ENCODE measurements around the gene C19orf85.
"Not testable (repeated sequence)": the region's sequence is repeated elsewhere in the genome, so short reads cannot be mapped to it uniquely, and the experiment has no call there.

C19orf85 gene

GRCh38 chr19:55464662-55465054, at the start of gene C19orf85:
Gene C19orf85 (minus strand): TSS chr19:55464751. CDS start chr19:55464554, 197 bp downstream.
- intact Hi-C loops (cut with DNase I), result loop anchor here (5.0 kb wide), 2 partner anchors 38 to 77 kb away; partner anchors contain the start of gene RPL28
- no peak for DNase-seq

DNA sequence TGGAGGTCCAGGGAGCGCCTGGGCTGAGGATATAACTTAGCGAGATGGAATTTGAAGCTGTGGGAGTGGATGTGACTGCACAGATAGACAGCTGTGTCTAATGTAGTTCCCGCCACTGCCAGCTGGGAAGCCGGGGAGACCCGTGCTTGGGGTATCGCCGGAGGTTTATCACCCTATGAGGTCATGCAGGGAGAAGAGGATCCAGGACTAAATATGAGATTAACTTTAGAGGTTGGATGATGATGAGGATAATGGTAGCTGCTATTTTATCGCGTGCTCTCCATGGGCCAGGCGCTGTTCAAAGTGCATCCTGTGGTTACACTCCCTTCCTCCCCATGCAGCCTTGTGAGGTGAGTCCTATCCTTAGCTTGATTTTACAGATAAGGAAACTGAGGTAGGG, 43.6 kb upstream of the C19orf85 start:
- DNase-seq, result peak in 1 of 10 donors; percentile 32
- intact Hi-C loops (cut with DNase I), result no loop called here

DNA sequence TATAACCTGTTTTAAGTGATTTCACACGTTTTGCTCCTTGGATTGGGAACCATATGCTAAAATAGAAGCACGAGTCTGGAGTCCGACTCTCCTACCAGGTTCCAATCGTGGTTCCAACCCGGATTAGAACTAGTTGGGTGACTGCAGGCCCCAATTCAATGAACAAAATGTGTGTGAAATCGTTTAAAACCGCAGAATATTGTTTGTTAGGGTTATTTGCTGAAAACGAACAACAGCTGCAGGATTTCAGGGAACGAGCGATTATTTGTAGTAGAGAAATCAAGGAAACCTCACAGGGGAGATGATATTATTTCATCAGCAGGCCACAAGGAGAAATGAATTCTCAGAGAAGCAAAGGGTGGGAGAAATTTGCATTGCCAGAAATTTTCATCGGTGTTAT, 40.4 kb upstream of the C19orf85 start:
- intact Hi-C loops (cut with DNase I), result loop anchor here (1.0 to 5.0 kb wide), 2 partner anchors 38 to 364 kb away; no protein-coding TSS in a partner anchor
- no peak for DNase-seq

DNA sequence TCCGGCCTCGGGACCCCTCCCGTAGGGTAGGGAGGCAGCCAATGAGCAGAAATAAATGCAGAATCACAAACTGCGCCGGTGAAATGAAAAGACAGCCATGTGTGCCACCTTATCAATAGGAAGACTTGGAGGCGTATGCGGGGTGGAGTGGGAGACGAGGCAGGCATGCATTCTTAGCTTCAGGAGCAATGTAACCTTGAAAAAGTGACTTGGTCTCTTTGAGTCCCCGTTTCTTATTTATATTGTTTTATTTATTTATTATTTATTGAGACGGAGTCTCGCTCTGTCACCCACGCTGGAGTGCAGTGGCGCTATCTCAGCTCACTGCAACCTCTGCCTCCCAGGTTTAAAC, 39.7 kb upstream of the C19orf85 start:
- no peak for DNase-seq
- intact Hi-C loops (cut with DNase I), result loop anchor here (1.0 to 5.0 kb wide), 2 partner anchors 37 to 363 kb away; no protein-coding TSS in a partner anchor

GRCh38 chr19:55503502-55504251, 39.1 kb upstream of the C19orf85 start:
- peak; percentile 90 to 99 (median 94) for DNase-seq
- intact Hi-C loops (cut with DNase I), result loop anchor here (1.0 to 5.0 kb wide), 2 partner anchors 36 to 362 kb away; no protein-coding TSS in a partner anchor

DNA sequence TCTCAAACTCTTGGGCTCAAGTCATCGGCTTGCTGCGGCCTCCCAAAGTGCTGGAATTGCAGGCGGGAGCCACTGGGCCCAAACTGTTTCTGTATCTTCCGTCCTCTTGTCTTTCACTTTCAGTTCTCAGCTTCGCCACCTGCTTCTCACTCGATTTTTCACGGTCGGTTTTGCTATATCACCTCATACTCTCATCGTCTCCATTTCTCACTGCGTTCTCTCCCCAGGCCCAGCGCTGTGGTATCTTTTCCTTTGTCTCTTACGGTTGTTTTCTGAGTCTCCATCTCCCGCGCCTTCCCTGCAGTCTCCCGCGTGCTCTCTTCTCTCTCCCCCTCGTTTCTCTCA, 38.6 kb upstream of the C19orf85 start:
- DNase-seq, result peak in 1 of 10 donors; percentile 35
- intact Hi-C loops (cut with DNase I), result loop anchor here (5.0 kb wide), 1 partner anchor 36 kb away; no protein-coding TSS in a partner anchor

- intact Hi-C loops (cut with DNase I), result loop anchor here (5.0 kb wide), 1 partner anchor 35 kb away; no protein-coding TSS in a partner anchor
Observed at GRCh38 chr19:55502197-55502952, 37.8 kb upstream of the C19orf85 start.

DNA sequence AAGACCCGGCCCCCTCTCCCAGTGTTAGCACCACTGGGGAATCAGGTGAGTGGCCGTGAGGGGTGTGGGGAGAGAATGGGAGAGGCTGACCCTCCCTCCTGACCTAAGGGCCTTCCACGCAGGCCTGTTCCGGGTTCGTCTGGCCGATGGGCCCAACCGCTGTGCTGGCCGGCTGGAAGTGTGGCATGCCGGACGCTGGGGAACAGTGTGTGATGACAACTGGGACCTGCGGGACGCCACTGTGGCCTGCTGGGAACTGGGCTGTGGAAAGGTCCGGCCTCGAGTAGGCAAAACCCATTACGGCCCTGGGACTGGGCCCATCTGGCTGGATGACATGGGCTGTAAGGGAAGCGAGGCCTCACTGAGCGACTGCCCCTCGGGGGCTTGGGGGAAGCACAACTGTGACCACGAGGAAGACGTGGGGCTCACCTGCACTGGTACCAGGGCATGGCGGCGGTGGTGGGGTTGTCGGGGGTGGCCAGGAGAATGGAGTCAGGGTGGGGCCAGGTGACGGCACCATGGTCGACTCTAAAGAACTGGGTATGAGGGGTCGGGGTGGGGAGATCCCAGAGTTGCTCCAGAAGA, 35.9 kb upstream of the C19orf85 start:
- DNase-seq, result peak in 2 of 10 donors; percentile 43 to 49
- intact Hi-C loops (cut with DNase I), result loop anchor here (5.0 kb wide), 1 partner anchor 33 kb away; no protein-coding TSS in a partner anchor

More at GRCh38 chr19:55502197-55502952, 37.8 kb upstream of the C19orf85 start:
- DNase-seq, result peak in 1 of 10 donors; percentile 14

- intact Hi-C loops (cut with DNase I), result no loop called here
- DNase-seq, result no peak
Observed at GRCh38 chr19:55498246-55498840, 33.8 kb upstream of the C19orf85 start.

DNA sequence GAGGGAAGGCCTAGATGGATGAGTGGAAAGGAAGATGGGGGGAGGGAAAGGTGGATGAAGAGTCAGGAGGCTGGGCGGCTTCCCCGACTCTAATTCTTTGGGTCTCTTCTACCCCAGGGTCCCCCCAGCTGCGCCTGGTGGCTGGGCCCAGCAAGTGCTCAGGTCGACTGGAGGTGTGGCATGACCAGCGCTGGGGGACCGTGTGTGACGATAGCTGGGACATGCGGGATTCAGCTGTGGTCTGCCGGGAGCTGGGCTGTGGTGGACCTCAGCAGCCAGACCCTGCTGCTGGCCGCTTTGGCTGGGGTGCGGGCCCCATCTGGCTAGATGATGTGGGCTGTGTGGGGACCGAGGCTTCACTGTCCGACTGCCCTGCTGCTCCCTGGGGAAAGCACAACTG, 33.2 kb upstream of the C19orf85 start:
- peak in 2 of 10 donors; percentile 35 to 53 for DNase-seq
- intact Hi-C loops (cut with DNase I), result no loop called here

- DNase-seq, result peak in 1 of 10 donors; percentile 35
- intact Hi-C loops (cut with DNase I), result not testable (repeated sequence)
Observed at GRCh38 chr19:55496820-55497219, 32.3 kb upstream of the C19orf85 start.

GRCh38 chr19:55495646-55496349, 31.2 kb upstream of the C19orf85 start:
- DNase-seq, result peak in 2 of 10 donors; percentile 10 to 20
- intact Hi-C loops (cut with DNase I), result no loop called here

DNA sequence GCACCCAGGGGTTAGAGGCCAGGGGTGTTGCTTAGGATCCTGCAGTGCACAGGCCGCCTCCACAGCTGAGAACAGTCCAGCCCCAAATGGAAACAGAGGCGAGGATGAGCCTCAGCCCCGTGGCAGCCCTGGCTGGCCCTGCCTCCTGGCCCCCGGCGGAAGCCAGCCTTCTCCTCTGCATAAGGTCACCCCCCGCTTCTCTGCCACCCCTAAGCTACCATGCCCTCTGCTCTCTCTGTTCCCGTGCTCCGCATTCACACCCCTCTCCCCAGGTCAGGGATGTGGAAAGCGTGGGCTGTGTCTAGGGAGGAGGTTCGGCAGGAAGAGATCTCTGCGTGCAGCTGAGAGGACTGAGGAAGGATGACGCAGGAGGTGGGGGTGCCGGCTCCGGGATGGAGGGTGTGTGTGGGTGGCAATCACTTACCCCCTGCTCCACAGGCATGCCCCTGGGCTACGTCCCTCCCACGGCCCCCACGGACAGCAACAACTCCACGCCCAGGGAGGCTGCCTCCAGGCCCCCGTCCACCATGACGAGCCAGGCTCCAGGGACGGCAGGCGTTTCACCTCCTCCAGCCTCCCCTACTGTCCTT, 29.7 kb upstream of the C19orf85 start:
- intact Hi-C loops (cut with DNase I), result no loop called here
- DNase-seq, result peak in 1 of 10 donors; percentile 71

GRCh38 chr19:55493645-55494171, 29.2 kb upstream of the C19orf85 start:
- intact Hi-C loops (cut with DNase I), result no loop called here
- no peak for DNase-seq

DNA sequence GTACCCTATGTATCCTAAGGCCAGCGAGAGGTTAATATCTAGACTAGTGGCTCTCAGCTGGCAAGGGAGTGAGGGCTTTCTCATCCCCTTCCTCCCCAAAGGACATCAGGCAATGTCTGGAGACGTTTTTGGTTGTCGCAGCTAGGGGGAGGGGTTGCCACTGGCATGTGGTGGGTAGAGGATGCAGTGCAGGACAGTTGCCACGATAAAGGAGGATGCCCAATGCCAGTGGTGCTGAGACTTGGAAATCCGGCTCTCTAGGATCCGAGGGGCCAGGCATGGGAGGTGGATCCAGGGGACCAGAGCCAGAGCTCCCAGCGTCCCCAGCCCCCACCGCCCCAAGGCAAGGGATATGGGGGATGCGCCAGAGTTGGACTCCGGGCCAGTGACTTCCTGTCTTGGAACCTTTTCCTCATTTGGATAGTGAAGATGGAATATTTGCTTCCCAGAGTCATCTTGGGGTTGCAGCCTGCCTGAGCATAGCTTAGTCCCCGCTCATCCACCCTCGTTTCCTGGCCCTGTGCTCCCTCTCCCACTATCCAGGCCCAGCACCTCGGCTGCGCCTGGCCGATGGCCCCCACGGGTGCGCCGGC, 28.6 kb upstream of the C19orf85 start:
- intact Hi-C loops (cut with DNase I), result no loop called here
- peak in 1 of 10 donors; percentile 59 for DNase-seq

DNA sequence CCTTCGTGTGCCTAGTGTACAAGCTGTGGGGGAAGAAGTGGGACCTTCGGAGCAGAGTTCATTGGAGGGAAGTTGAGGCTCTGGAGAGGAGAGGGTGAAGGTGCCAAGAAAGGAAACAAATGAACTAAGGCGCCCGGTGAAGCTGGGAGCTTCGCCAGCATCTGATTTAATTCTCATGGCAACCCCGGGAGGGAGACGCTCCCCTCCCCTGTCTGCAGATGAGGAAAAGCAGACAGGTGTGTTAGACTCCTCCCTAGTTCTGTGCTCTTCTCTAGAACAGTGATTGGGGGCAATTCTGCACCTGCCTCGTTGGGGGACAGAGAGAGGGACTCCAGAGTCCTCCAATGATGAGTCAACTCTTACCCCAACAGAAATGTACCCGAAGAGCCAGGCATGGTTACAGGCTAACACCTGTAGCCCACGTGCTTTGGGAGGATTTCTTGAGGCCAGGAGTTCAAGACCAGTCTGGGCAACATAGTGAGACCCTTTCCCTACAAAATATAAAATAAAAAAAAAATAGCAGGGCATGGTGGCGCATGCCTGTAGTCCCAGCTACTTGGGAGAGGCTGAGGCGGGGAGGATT, 27.9 kb upstream of the C19orf85 start:
- peak in 1 of 10 donors; percentile 21 for DNase-seq

DNA sequence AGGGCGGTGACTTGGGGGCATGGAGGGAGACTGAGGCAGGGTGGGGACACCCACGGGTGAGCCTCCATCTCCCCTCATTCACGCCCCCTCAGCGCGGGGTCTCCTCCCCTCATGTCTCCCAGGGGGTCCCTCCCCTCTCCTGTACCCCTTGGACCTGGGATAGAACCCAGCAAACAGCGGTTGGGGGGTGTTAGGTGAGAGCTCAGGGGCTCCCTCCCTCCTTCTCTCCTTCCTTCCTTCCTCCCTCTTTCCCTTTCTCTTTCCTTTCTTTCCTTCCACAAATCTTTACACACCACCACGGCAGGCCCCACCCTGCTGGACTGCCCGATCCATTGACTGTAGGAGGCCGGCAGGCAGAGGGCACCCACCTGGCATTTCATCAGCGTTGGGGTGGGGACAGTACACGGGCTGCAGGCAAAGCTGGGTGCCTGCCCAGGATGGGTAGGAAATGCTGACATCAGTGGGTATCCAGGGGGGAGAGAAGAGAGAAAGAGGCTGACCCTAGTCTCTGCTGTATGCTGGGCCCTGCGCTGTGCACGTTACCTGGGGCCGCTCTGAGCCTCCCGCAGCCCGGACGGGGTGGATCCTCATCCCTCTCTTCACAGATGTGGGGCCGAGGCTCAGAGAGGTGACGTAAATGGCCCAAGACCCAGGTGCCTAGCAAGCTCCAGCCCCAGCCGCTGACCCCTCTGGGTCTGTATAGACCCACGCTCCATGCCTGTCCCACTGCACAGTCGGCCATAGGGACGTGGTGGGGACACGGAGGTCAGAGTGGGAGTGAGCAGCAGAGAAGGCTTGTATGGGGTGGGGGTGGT, 27.2 kb upstream of the C19orf85 start:
- intact Hi-C loops (cut with DNase I), result no loop called here
- peak in 1 of 10 donors; percentile 39 for DNase-seq

More for the DNA sequence above, 27.9 kb upstream of the C19orf85 start:
- intact Hi-C loops (cut with DNase I), result no loop called here

All from posterior cingulate gyrus (tissue), 11 donors.